Measurements from ENCODE around the gene UNC79.

The UNC79 gene

GRCh38 chr14:93675651-93676050 lies 244.9 kb downstream of the UNC79 start:
- no peak for TF ChIP-seq CTCF (IDR thresholded peaks at IDR 0.05; ENCODE audit: low read depth, low read length)
- DNase-seq: no peak
- Histone ChIP-seq H3K36me3 (peaks cover 3% of the 10 kb centered on the region; the same call in 1 of the 2 replicates), H3K27ac (no peak overlapping the region), H3K4me3 (ENCODE audit: low read depth, low read length) (no peak overlapping the region), H3K27me3 (ENCODE audit: insufficient read depth, low read depth, severe bottlenecking) (no peaks in the 10 kb centered on the region), H3K9me3 (ENCODE audit: severe bottlenecking) (no peaks in the 10 kb centered on the region)

- no peaks in the 10 kb centered on the region for H3K9me3 ChIP-seq (ENCODE audit: severe bottlenecking)
- no peak overlapping the region for H3K4me3 ChIP-seq (ENCODE audit: low read depth, low read length)
- DNase-seq: no peak
Observed at GRCh38 chr14:93676416-93676958, 245.7 kb downstream of the UNC79 start.

GRCh38 chr14:93682459-93682858 lies 251.7 kb downstream of the UNC79 start:
- DNase-seq: no peak
- H3K27me3 ChIP-seq (ENCODE audit: insufficient read depth, low read depth, severe bottlenecking): no peaks in the 10 kb centered on the region
- no peak overlapping the region for H3K27ac ChIP-seq
- no peaks in the 10 kb centered on the region; the same call in 1 of the 2 replicates for H3K36me3 ChIP-seq
- H3K4me3 ChIP-seq (ENCODE audit: low read depth, low read length): no peak overlapping the region
- TF ChIP-seq CTCF (IDR thresholded peaks at IDR 0.05; ENCODE audit: low read depth, low read length): no peak
- H3K9me3 ChIP-seq (ENCODE audit: severe bottlenecking): no peaks in the 10 kb centered on the region

More at GRCh38 chr14:93676416-93676958, 245.7 kb downstream of the UNC79 start:
- Histone ChIP-seq H3K27ac (no peak overlapping the region), H3K36me3 (peaks cover 3% of the 10 kb centered on the region; the same call in 1 of the 2 replicates), H3K27me3 (ENCODE audit: insufficient read depth, low read depth, severe bottlenecking) (no peaks in the 10 kb centered on the region)
- TF ChIP-seq CTCF (IDR thresholded peaks at IDR 0.05; ENCODE audit: low read depth, low read length): no peak

GRCh38 chr14:93683226-93683625 lies 252.5 kb downstream of the UNC79 start:
- no peaks in the 10 kb centered on the region for H3K9me3 ChIP-seq (ENCODE audit: severe bottlenecking)
- no peak overlapping the region for H3K4me3 ChIP-seq (ENCODE audit: low read depth, low read length)
- no peak for DNase-seq
- H3K36me3 ChIP-seq: no peaks in the 10 kb centered on the region; the same call in 1 of the 2 replicates
- no peak for TF ChIP-seq CTCF (IDR thresholded peaks at IDR 0.05; ENCODE audit: low read depth, low read length)
- H3K27me3 ChIP-seq (ENCODE audit: insufficient read depth, low read depth, severe bottlenecking): no peaks in the 10 kb centered on the region
- H3K27ac ChIP-seq: no peak overlapping the region

- Histone ChIP-seq H3K36me3 (no peaks in the 10 kb centered on the region; the same call in 1 of the 2 replicates), H3K27ac (no peak overlapping the region), H3K4me3 (ENCODE audit: low read depth, low read length) (no peak overlapping the region), H3K27me3 (ENCODE audit: insufficient read depth, low read depth, severe bottlenecking) (no peaks in the 10 kb centered on the region), H3K9me3 (ENCODE audit: severe bottlenecking) (no peaks in the 10 kb centered on the region)
- DNase-seq: no peak
- TF ChIP-seq CTCF (IDR thresholded peaks at IDR 0.05; ENCODE audit: low read depth, low read length): no peak
Observed at GRCh38 chr14:93685121-93685895, 254.6 kb downstream of the UNC79 start.
